Heart right ventricle (tissue), 16 donors: Measurements from ENCODE around the gene SRPK3. TPM values are rescaled to one million over a fixed set of nuclear protein-coding genes. Genes with fewer than 3 reads are reported as not detected.
"Not testable (repeated sequence)": the region's sequence is repeated elsewhere in the genome, so short reads cannot be mapped to it uniquely, and the experiment has no call there.

Source experiments
- ATAC-seq, 8 donors: fragments of 200-7000 bp; cut with Tn5 transposase; one replicate each; pipeline ENCODE4 v1.9.1; 2020; ENCODE audit warnings: mild to moderate bottlenecking in 8 of 8, moderate library complexity in 8 of 8, moderate number of reproducible peaks in 1 of 8
- DNase-seq, 2 donors: peaks; one replicate each; pipeline ENCODE4 v3.0.0-alpha.2; 2020
- H3K27ac ChIP-seq, 10 donors: fragments of 200-600 bp; sonication (generic) in 2 of 10; one replicate each; pipeline versions ENCODE4 v1.5.0 to v1.8.0; 2020 to 2022; ENCODE audit warnings: mild to moderate bottlenecking in 3 of 10
- H3K27me3 ChIP-seq, 7 donors: fragments of 200-600 bp; one replicate each; pipeline ENCODE4 v1.8.0; 2021 to 2022; ENCODE audit warnings: mild to moderate bottlenecking in 2 of 7
- H3K36me3 ChIP-seq, 9 donors: fragments of 200-600 bp; sonication (generic) in 1 of 9; one replicate each; pipeline versions ENCODE4 v1.5.0 to v1.8.0; 2020 to 2022; ENCODE audit warnings: mild to moderate bottlenecking in 2 of 9
- H3K4me1 ChIP-seq, 9 donors: fragments of 200-600 bp; sonication (generic) in 1 of 9; one replicate each; pipeline versions ENCODE4 v1.5.0 to v1.8.0; 2020 to 2022; ENCODE audit warnings: mild to moderate bottlenecking in 4 of 9
- H3K4me3 ChIP-seq, 10 donors: fragments of 200-600 bp; sonication (generic) in 2 of 10; one replicate each; pipeline versions ENCODE4 v1.5.0 to v1.8.0; 2020 to 2022; ENCODE audit warnings: mild to moderate bottlenecking in 7 of 10, moderate library complexity in 2 of 10
- H3K9me3 ChIP-seq, 11 donors: fragments of 200-600 bp in 10 of 11; sonication (generic) in 2 of 11; one replicate each; pipeline versions ENCODE4 v1.5.0 to v1.8.0; 2013 to 2022; ENCODE audit warnings: mild to moderate bottlenecking in 2 of 11, control low read depth in 1 of 11, moderate library complexity in 1 of 11
- WGBS, 2 donors: extraction: QIAGEN DNeasy Blood & Tissue Kit; methylation state at CpG; one replicate each; pipeline ENCODE4 v1.1.7; 2013; ENCODE audit warnings: inconsistent platforms in 1 of 2; 5-methylcytosine and 5-hydroxymethylcytosine counted together
- intact Hi-C, 10 donors: fragments of 100-400 bp; cut with DNase I; formaldehyde crosslinking; loops; one replicate each; pipeline versions ENCODE4 v1.11.1 to v1.14.2; 2022
- polyA plus RNA-seq, 2 donors: library from polyadenylated mRNA; stranded (reverse); fragments of 200-250 nt; gene quantifications; one replicate each; pipeline ENCODE4 v1.2.3, GENCODE V29; 2013
- total RNA-seq, 10 donors: library from RNA; stranded (reverse); fragmentation: NEBNext Ultra II Directional in 3 of 10; extraction: Animal tissue kit (Norgen Biotek cat#: 25700) in 3 of 10; gene quantifications; one replicate each; pipeline versions ENCODE4 v1.2.1 to v1.2.4, GENCODE V29; 2021 to 2023
- TF ChIP-seq, protein P1 (sequence below), 9 donors: fragments of 200-600 bp; sonication (generic) in 2 of 9; IDR thresholded peaks; one replicate each; pipeline versions ENCODE4 v1.5.0 to v1.8.0; 2021 to 2022; ENCODE audit warnings: antibody characterized with exemption in 9 of 9, mild to moderate bottlenecking in 5 of 9, moderate library complexity in 1 of 9
- donor health status: Arrhythmogenic right ventricular cardiomyopathy.
- donor health status: ischemic (EF 13 %, LVEDD 7.1; RV severe dilation, severe dysfunction).
- donor health status: healthy with polysubstance abuse.
- donor health status: DM: no; HTN: yes; CAD: no.
- donor health status: DM: no; HTN: no; CAD: no.
- donor health status: ischemic (EF 25% LVEDD 6.9; RV normal size, moderate dysfunction).
- donor health status: ischemic (EF 25% LVEDD 5.7; RV mildly dilated, moderate dysfunction).
- donor health status: healthy.
- donor health status: DM: yes; HTN: yes; CAD: no.
- donor health status: Ischemic cardiomyopathy.
- donor health status: ischemic (EF 35%, LVEDD 5.7; RV mildly dilated, moderate dysfunction).
- donor health status: nonischemic (EF 11% LVEDD 7.7; RV severe dilation, severe dysfunction).
- donor health status: DM: yes; HTN: yes; CAD: no.
- donor health status: PGD.
- donor health status: ischemic (EF 29% LVEDD 5.4; RV normal size, mild dysfunction).
- donor health status: nonischemic (EF 23%, LVEDD 6.1; RV moderate dilation, normal function).

The SRPK3 gene
- total and polyA plus RNA-seq, 12 donors, result 9.9 to 52.7 (median 44.8) TPM

DNA sequence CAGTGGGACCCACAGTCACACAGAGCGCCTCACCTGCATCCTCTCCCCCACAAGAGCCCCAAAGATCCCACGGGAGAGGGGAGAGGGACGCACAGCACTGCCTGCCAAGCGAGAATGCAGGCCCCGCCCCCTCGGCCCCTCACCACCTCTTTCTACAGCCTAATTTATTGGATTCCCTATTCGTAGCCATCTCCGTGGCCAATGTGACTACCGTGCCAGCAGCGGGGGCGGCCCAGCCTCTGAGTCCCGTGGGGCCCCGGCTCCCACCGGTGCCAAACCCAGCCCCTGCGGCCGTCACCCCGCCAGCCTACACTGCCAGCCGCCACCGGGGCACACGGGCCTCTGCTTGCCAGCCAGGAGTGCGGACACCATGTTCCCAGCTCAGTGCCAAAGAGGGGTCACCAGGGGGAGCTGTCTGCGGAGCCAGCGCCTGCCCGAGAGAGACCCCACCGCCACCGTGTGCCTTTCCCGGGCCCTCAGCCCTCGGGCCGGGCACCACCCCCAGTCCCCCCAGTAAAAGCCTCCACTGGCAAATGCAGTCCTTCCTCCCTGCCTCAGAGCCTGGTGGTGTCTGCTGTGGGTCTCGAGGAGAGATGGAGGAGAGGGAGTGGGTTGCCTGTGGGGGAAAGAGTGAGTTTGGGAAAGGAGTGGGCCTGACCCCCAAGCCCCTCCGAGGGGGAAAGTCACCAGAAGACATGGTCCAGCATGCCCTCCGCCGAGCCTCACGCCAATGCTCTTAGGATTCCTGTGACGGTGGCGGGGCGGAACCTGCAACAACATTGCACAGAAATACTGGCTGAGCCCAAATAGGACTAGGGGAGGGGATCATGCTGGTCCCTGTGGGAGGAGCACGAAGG is 36.4 kb upstream of the SRPK3 start:
- Histone ChIP-seq H3K27me3 (peaks cover 0 to 32% (median 0%) of the 10 kb centered on the region in 7 donors), H3K27ac (no peak overlapping the region), H3K4me1 (peaks cover 0 to 6% (median 0%) of the 10 kb centered on the region in 9 donors), H3K36me3 (peaks cover 0 to 12% (median 0%) of the 10 kb centered on the region in 9 donors), H3K9me3 (no peaks in the 10 kb centered on the region), H3K4me3 (peak overlapping the region in 1 of 10 donors; percentile 17)
- DNase-seq, result no peak
- peak in 1 of 8 donors; percentile 25 for ATAC-seq
- 13 to 14% methylated on average over 23 to 38 of the region's 38 CpGs for WGBS, 2 donors
- TF ChIP-seq, protein P1, sequence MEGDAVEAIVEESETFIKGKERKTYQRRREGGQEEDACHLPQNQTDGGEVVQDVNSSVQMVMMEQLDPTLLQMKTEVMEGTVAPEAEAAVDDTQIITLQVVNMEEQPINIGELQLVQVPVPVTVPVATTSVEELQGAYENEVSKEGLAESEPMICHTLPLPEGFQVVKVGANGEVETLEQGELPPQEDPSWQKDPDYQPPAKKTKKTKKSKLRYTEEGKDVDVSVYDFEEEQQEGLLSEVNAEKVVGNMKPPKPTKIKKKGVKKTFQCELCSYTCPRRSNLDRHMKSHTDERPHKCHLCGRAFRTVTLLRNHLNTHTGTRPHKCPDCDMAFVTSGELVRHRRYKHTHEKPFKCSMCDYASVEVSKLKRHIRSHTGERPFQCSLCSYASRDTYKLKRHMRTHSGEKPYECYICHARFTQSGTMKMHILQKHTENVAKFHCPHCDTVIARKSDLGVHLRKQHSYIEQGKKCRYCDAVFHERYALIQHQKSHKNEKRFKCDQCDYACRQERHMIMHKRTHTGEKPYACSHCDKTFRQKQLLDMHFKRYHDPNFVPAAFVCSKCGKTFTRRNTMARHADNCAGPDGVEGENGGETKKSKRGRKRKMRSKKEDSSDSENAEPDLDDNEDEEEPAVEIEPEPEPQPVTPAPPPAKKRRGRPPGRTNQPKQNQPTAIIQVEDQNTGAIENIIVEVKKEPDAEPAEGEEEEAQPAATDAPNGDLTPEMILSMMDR (IDR thresholded peaks at IDR 0.05), result peak in 7 of 9 donors; percentile 12 to 28 (median 25)
- intact Hi-C loops, result no loop called here

DNA sequence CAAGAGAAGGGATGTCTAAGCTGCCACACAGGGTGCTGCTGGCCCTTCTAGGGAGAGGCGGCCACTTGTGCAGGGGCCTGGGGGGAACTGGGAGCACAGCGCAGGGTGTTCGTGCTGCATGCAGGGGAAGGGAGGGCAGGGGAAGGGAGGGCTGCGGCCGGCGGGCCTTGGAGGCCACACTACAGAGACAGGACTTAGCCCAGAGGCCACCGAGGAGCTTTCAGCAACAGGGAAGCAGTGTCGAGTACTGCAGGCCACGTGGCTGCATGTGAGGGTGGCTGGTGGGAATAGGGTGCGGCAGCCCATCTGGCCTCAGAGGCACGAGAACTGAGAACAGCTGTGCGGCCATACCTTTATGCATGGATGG is 35.8 kb upstream of the SRPK3 start:
- 25 to 26% methylated on average over 10 of the region's 12 CpGs for WGBS, 2 donors
- Histone ChIP-seq H3K27me3 (peaks cover 0 to 34% (median 0%) of the 10 kb centered on the region in 7 donors), H3K36me3 (peaks cover 0 to 11% (median 0%) of the 10 kb centered on the region in 9 donors)
- H3K9me3 ChIP-seq, H3K27ac ChIP-seq, DNase-seq, H3K4me1 ChIP-seq, ATAC-seq, H3K4me3 ChIP-seq, intact Hi-C loops: not testable (repeated sequence)

DNA sequence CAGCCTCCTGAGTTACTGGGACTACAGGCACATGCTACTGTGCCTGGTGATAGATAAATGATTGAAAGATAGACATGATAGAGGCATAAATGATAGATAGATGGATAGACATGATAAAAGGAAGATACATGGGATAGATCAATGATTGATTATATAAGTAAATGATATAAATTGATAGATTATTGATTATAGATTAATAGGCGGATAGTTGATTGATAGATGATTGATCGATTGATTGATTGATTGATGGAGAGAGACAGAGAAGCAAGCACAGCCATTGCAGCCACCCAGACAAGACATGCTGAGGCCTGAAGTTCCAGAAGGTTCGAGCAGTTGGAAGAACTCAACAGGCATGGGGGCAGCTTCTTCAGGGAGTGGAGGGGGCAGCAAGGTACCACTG is 34.5 kb upstream of the SRPK3 start:
- no peak overlapping the region for H3K27ac ChIP-seq
- TF ChIP-seq, protein P1 (IDR thresholded peaks at IDR 0.05), result no peak
- H3K9me3 ChIP-seq, result no peaks in the 10 kb centered on the region
- no peak for DNase-seq
- intact Hi-C loops, result no loop called here
- no peak for ATAC-seq
- no peaks in the 10 kb centered on the region for H3K36me3 ChIP-seq
- H3K4me1 ChIP-seq, result peaks cover 0 to 6% (median 0%) of the 10 kb centered on the region in 9 donors
- no peak overlapping the region for H3K4me3 ChIP-seq
- peaks cover 0 to 34% (median 0%) of the 10 kb centered on the region in 7 donors for H3K27me3 ChIP-seq
- WGBS, 2 donors, result 83 to 88% methylated on average over 3 of the region's 3 CpGs

DNA sequence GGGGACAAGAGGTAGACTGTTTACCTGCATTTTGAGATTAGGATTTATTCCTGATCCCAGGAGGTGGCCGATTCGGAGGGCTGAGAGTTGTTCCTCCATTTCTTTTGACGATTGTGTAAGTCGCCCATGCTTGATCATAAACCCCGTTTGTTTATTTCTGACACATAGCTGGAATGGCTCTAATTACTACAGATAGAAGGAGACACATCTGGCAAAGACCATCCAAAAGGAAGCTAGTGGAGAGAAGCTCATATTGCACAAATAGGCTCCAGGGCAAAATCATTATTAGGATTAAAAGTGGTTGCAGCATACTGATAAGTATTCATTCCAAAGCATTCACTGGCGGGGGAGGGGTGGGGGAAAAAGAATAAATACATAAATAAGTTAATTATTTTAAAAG is 33.9 kb upstream of the SRPK3 start:
- H3K4me3 ChIP-seq, H3K27ac ChIP-seq, H3K36me3 ChIP-seq, H3K4me1 ChIP-seq, intact Hi-C loops, H3K9me3 ChIP-seq, ATAC-seq, DNase-seq: not testable (repeated sequence)
- 78 to 90% methylated on average over 6 of the region's 6 CpGs for WGBS, 2 donors
- H3K27me3 ChIP-seq, result peaks cover 0 to 40% (median 0%) of the 10 kb centered on the region in 7 donors

DNA sequence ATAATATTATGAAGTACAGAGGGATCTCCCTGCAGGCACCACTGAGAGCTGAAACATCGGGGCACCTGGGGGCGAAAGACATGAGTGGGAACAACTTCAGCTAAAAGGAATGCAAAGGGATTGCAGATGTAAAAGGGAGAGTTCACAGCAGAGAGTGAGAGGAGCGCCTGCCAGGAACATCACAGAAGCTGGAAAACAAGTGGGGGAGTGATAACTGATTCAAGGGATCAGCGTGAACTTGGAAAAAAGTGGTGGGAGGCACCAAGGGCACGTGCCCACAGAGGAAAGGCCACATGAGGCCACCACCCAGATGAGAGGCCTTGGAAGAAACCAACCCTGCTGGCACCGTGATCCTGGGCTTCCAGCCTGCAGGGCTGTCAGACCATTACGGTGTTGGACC is 31.8 kb upstream of the SRPK3 start:
- H3K36me3 ChIP-seq, H3K9me3 ChIP-seq, H3K4me3 ChIP-seq, DNase-seq, H3K27ac ChIP-seq, intact Hi-C loops, ATAC-seq, H3K4me1 ChIP-seq: not testable (repeated sequence)
- WGBS, 2 donors, result 88 to 92% methylated on average over 4 to 7 of the region's 7 CpGs
- peaks cover 0 to 41% (median 0%) of the 10 kb centered on the region in 7 donors for H3K27me3 ChIP-seq
